OCI-LY3 (cell line): ENCODE results near the gene GPR137.

Experiments
- EZH2phosphoT487 ChIP-seq: fragments of 200-600 bp; shearing (Covaris generic); IDR thresholded peaks from 2 replicates; pipeline ENCODE4 v1.6.1; 2018; ENCODE audit warnings: antibody characterized with exemption, mixed run types, low read depth
- TF ChIP-seq, protein P1 (sequence below): fragments of 200-600, 300-600 bp; sonication (generic); IDR thresholded peaks from 2 replicates; pipeline ENCODE4 v1.5.1; 2014; ENCODE audit warnings: antibody characterized with exemption, low read length, low read depth

- TF ChIP-seq, protein P1, sequence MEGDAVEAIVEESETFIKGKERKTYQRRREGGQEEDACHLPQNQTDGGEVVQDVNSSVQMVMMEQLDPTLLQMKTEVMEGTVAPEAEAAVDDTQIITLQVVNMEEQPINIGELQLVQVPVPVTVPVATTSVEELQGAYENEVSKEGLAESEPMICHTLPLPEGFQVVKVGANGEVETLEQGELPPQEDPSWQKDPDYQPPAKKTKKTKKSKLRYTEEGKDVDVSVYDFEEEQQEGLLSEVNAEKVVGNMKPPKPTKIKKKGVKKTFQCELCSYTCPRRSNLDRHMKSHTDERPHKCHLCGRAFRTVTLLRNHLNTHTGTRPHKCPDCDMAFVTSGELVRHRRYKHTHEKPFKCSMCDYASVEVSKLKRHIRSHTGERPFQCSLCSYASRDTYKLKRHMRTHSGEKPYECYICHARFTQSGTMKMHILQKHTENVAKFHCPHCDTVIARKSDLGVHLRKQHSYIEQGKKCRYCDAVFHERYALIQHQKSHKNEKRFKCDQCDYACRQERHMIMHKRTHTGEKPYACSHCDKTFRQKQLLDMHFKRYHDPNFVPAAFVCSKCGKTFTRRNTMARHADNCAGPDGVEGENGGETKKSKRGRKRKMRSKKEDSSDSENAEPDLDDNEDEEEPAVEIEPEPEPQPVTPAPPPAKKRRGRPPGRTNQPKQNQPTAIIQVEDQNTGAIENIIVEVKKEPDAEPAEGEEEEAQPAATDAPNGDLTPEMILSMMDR, result no peak
- TF ChIP-seq EZH2phosphoT487, result no peak
Measured at GRCh38 chr11:64253043-64253442, 32.6 kb upstream of the GPR137 start.
